Middle frontal gyrus (tissue), 1 donor: ENCODE data around the gene SCN2B.

Source experiments
- DNase-seq: peaks from one replicate; pipeline ENCODE4 v3.0.0-alpha.2; 2015; ENCODE audit warnings: low spot score; ENCODE audit errors: extremely low spot score

The SCN2B gene

GRCh38 chr11:118135796-118136165, 40.7 kb downstream of the SCN2B start:
- DNase-seq = no peak

- no peak for DNase-seq
Observed at GRCh38 chr11:118135051-118135795, 41.2 kb downstream of the SCN2B start.

- DNase-seq = no peak
Observed at GRCh38 chr11:118133816-118134215, 42.6 kb downstream of the SCN2B start.

- no peak for DNase-seq
Observed at GRCh38 chr11:118132385-118133151, 43.9 kb downstream of the SCN2B start.

- DNase-seq = no peak
Observed at GRCh38 chr11:118129471-118130172, 46.8 kb downstream of the SCN2B start.

- DNase-seq = no peak
Observed at GRCh38 chr11:118128721-118129470, 47.5 kb downstream of the SCN2B start.

- no peak for DNase-seq
Observed at GRCh38 chr11:118128310-118128709, 48.1 kb downstream of the SCN2B start.

GRCh38 chr11:118126082-118126838, 50.2 kb downstream of the SCN2B start:
- no peak for DNase-seq

GRCh38 chr11:118124929-118125535, 51.4 kb downstream of the SCN2B start:
- no peak for DNase-seq

GRCh38 chr11:118120793-118121192, 55.6 kb downstream of the SCN2B start:
- no peak for DNase-seq

GRCh38 chr11:118117790-118118601, 58.4 kb downstream of the SCN2B start:
- no peak for DNase-seq

GRCh38 chr11:118115048-118115447, 61.4 kb downstream of the SCN2B start:
- no peak for DNase-seq

- DNase-seq = no peak
Observed at GRCh38 chr11:118114266-118114665, 62.2 kb downstream of the SCN2B start.

- no peak for DNase-seq
Observed at GRCh38 chr11:118112711-118113430, 63.6 kb downstream of the SCN2B start.
